ENCODE measurements around the gene FAM180B.

The FAM180B gene

GRCh38 chr11:47595029-47595428 is 8.6 kb downstream of the FAM180B start:
- peaks cover 11% of the 10 kb centered on the region; the same call in 1 of the 2 replicates for H3K4me1 ChIP-seq (ENCODE audit: insufficient read depth, low read length)
- no peak overlapping the region for H3K9ac ChIP-seq (ENCODE audit: low read depth, low read length)
- no peaks in the 10 kb centered on the region for H3K9me3 ChIP-seq (ENCODE audit: control insufficient read depth, insufficient read depth, low read length)
- H3K36me3 ChIP-seq (ENCODE audit: insufficient read depth, low read length), result no peaks in the 10 kb centered on the region

GRCh38 chr11:47595967-47596366 is 9.5 kb downstream of the FAM180B start:
- Histone ChIP-seq H3K4me1 (ENCODE audit: insufficient read depth, low read length) (peaks cover 11% of the 10 kb centered on the region; the same call in 1 of the 2 replicates), H3K36me3 (ENCODE audit: insufficient read depth, low read length) (no peaks in the 10 kb centered on the region), H3K9ac (ENCODE audit: low read depth, low read length) (no peak overlapping the region), H3K9me3 (ENCODE audit: control insufficient read depth, insufficient read depth, low read length) (no peaks in the 10 kb centered on the region)

GRCh38 chr11:47599902-47600301 is 13.4 kb downstream of the FAM180B start:
- no peaks in the 10 kb centered on the region; the same call in 1 of the 2 replicates for H3K36me3 ChIP-seq (ENCODE audit: insufficient read depth, low read length)
- no peaks in the 10 kb centered on the region for H3K4me1 ChIP-seq (ENCODE audit: insufficient read depth, low read length)
- H3K9ac ChIP-seq (ENCODE audit: low read depth, low read length), result no peak overlapping the region

GRCh38 chr11:47603295-47603694 is 16.8 kb downstream of the FAM180B start:
- Histone ChIP-seq H3K4me1 (ENCODE audit: insufficient read depth, low read length) (no peaks in the 10 kb centered on the region), H3K9me3 (ENCODE audit: control insufficient read depth, insufficient read depth, low read length) (no peaks in the 10 kb centered on the region), H3K9ac (ENCODE audit: low read depth, low read length) (no peak overlapping the region), H3K36me3 (ENCODE audit: insufficient read depth, low read length) (no peaks in the 10 kb centered on the region; the same call in 1 of the 2 replicates)

More at GRCh38 chr11:47599902-47600301, 13.4 kb downstream of the FAM180B start:
- no peaks in the 10 kb centered on the region for H3K9me3 ChIP-seq (ENCODE audit: control insufficient read depth, insufficient read depth, low read length)

GRCh38 chr11:47605921-47606320 is 19.4 kb downstream of the FAM180B start:
- Histone ChIP-seq H3K9ac (ENCODE audit: low read depth, low read length) (no peak overlapping the region), H3K4me1 (ENCODE audit: insufficient read depth, low read length) (no peaks in the 10 kb centered on the region), H3K9me3 (ENCODE audit: control insufficient read depth, insufficient read depth, low read length) (no peaks in the 10 kb centered on the region), H3K36me3 (ENCODE audit: insufficient read depth, low read length) (no peaks in the 10 kb centered on the region; the same call in 1 of the 2 replicates)

GRCh38 chr11:47606731-47607130 is 20.3 kb downstream of the FAM180B start:
- Histone ChIP-seq H3K9me3 (ENCODE audit: control insufficient read depth, insufficient read depth, low read length) (no peaks in the 10 kb centered on the region), H3K9ac (ENCODE audit: low read depth, low read length) (no peak overlapping the region), H3K4me1 (ENCODE audit: insufficient read depth, low read length) (no peaks in the 10 kb centered on the region), H3K36me3 (ENCODE audit: insufficient read depth, low read length) (no peaks in the 10 kb centered on the region; the same call in 1 of the 2 replicates)

GRCh38 chr11:47607380-47607779 is 20.9 kb downstream of the FAM180B start:
- Histone ChIP-seq H3K36me3 (ENCODE audit: insufficient read depth, low read length) (no peaks in the 10 kb centered on the region; the same call in 1 of the 2 replicates), H3K9ac (ENCODE audit: low read depth, low read length) (no peak overlapping the region)

GRCh38 chr11:47609675-47610074 is 23.2 kb downstream of the FAM180B start:
- Histone ChIP-seq H3K4me1 (ENCODE audit: insufficient read depth, low read length) (no peaks in the 10 kb centered on the region), H3K9me3 (ENCODE audit: control insufficient read depth, insufficient read depth, low read length) (no peaks in the 10 kb centered on the region), H3K9ac (ENCODE audit: low read depth, low read length) (no peak overlapping the region), H3K36me3 (ENCODE audit: insufficient read depth, low read length) (no peaks in the 10 kb centered on the region)

More at GRCh38 chr11:47607380-47607779, 20.9 kb downstream of the FAM180B start:
- no peaks in the 10 kb centered on the region for H3K4me1 ChIP-seq (ENCODE audit: insufficient read depth, low read length)
- no peaks in the 10 kb centered on the region for H3K9me3 ChIP-seq (ENCODE audit: control insufficient read depth, insufficient read depth, low read length)

GRCh38 chr11:47611348-47611794 is 24.9 kb downstream of the FAM180B start:
- H3K9ac ChIP-seq (ENCODE audit: low read depth, low read length), result no peak overlapping the region
- no peaks in the 10 kb centered on the region for H3K4me1 ChIP-seq (ENCODE audit: insufficient read depth, low read length)
- H3K36me3 ChIP-seq (ENCODE audit: insufficient read depth, low read length), result no peaks in the 10 kb centered on the region
- H3K9me3 ChIP-seq (ENCODE audit: control insufficient read depth, insufficient read depth, low read length), result no peaks in the 10 kb centered on the region

GRCh38 chr11:47615249-47615648 is 28.8 kb downstream of the FAM180B start:
- H3K36me3 ChIP-seq (ENCODE audit: insufficient read depth, low read length), result no peaks in the 10 kb centered on the region

GRCh38 chr11:47616726-47617416 is 30.4 kb downstream of the FAM180B start:
- H3K36me3 ChIP-seq (ENCODE audit: insufficient read depth, low read length), result 0 out of 2 replicates have a peak, but pooled peaks cover under 1% of the 10 kb centered on the region
- no peaks in the 10 kb centered on the region for H3K4me1 ChIP-seq (ENCODE audit: insufficient read depth, low read length)
- H3K9me3 ChIP-seq (ENCODE audit: control insufficient read depth, insufficient read depth, low read length), result no peaks in the 10 kb centered on the region
- no peak overlapping the region for H3K9ac ChIP-seq (ENCODE audit: low read depth, low read length)

More at GRCh38 chr11:47615249-47615648, 28.8 kb downstream of the FAM180B start:
- Histone ChIP-seq H3K9me3 (ENCODE audit: control insufficient read depth, insufficient read depth, low read length) (no peaks in the 10 kb centered on the region), H3K4me1 (ENCODE audit: insufficient read depth, low read length) (no peaks in the 10 kb centered on the region), H3K9ac (ENCODE audit: low read depth, low read length) (no peak overlapping the region)

- H3K4me1 ChIP-seq (ENCODE audit: insufficient read depth, low read length), result no peaks in the 10 kb centered on the region
- 0 out of 2 replicates have a peak, but pooled peaks cover 5% of the 10 kb centered on the region for H3K36me3 ChIP-seq (ENCODE audit: insufficient read depth, low read length)
- H3K9me3 ChIP-seq (ENCODE audit: control insufficient read depth, insufficient read depth, low read length), result no peaks in the 10 kb centered on the region
- no peak overlapping the region for H3K9ac ChIP-seq (ENCODE audit: low read depth, low read length)
Observed at GRCh38 chr11:47617417-47617809, 30.9 kb downstream of the FAM180B start.

- no peak overlapping the region for H3K9ac ChIP-seq (ENCODE audit: low read depth, low read length)
- no peaks in the 10 kb centered on the region for H3K9me3 ChIP-seq (ENCODE audit: control insufficient read depth, insufficient read depth, low read length)
- no peaks in the 10 kb centered on the region for H3K4me1 ChIP-seq (ENCODE audit: insufficient read depth, low read length)
- H3K36me3 ChIP-seq (ENCODE audit: insufficient read depth, low read length), result peaks cover 9% of the 10 kb centered on the region; the same call in 1 of the 2 replicates
Observed at GRCh38 chr11:47620836-47621378, 34.4 kb downstream of the FAM180B start.

- H3K4me1 ChIP-seq (ENCODE audit: insufficient read depth, low read length), result no peaks in the 10 kb centered on the region
- no peaks in the 10 kb centered on the region for H3K9me3 ChIP-seq (ENCODE audit: control insufficient read depth, insufficient read depth, low read length)
- H3K9ac ChIP-seq (ENCODE audit: low read depth, low read length), result no peak overlapping the region
- H3K36me3 ChIP-seq (ENCODE audit: insufficient read depth, low read length), result peaks cover 25% of the 10 kb centered on the region
Observed at GRCh38 chr11:47626234-47626633, 39.8 kb downstream of the FAM180B start.

- Histone ChIP-seq H3K36me3 (ENCODE audit: insufficient read depth, low read length) (peaks cover 19% of the 10 kb centered on the region), H3K9ac (ENCODE audit: low read depth, low read length) (no peak overlapping the region), H3K4me1 (ENCODE audit: insufficient read depth, low read length) (no peaks in the 10 kb centered on the region), H3K9me3 (ENCODE audit: control insufficient read depth, insufficient read depth, low read length) (no peaks in the 10 kb centered on the region)
Observed at GRCh38 chr11:47628026-47628425, 41.5 kb downstream of the FAM180B start.
